DMS79 (cell line): ENCODE data around the gene SH2B2.
"Not testable (repeated sequence)": the region's sequence is repeated elsewhere in the genome, so short reads cannot be mapped to it uniquely, and the experiment has no call there.

Source experiments
- DNase-seq: peaks from one replicate; lab custom pipeline; 2025; lab: John Stamatoyannopoulos, UW

Gene SH2B2

GRCh38 chr7:102337002-102337401, 50.3 kb downstream of the SH2B2 start:
- DNase-seq, result not testable (repeated sequence)

GRCh38 chr7:102337420-102337819, 50.8 kb downstream of the SH2B2 start:
- not testable (repeated sequence) for DNase-seq

GRCh38 chr7:102340599-102341368, 54.1 kb downstream of the SH2B2 start:
- DNase-seq, result not testable (repeated sequence)

- DNase-seq, result not testable (repeated sequence)
Measured at GRCh38 chr7:102346983-102347382, 60.3 kb downstream of the SH2B2 start.

GRCh38 chr7:102356344-102356743, 69.7 kb downstream of the SH2B2 start, which contains the start of gene SPDYE6:
Gene SPDYE6 (minus strand): TSS chr7:102356444. CDS start chr7:102356023, 421 bp downstream.
- DNase-seq, result not testable (repeated sequence)

GRCh38 chr7:102363549-102364393, 77.1 kb downstream of the SH2B2 start:
- DNase-seq, result peak; percentile 98

GRCh38 chr7:102364394-102364886, 77.8 kb downstream of the SH2B2 start:
- DNase-seq, result not testable (repeated sequence)

GRCh38 chr7:102365390-102365789, 78.7 kb downstream of the SH2B2 start:
- not testable (repeated sequence) for DNase-seq

GRCh38 chr7:102370038-102370437, 83.4 kb downstream of the SH2B2 start:
- DNase-seq, result not testable (repeated sequence)
